Body of pancreas (tissue), 4 donors: ENCODE data around the gene PNRC1.
"Not testable (repeated sequence)": the region's sequence is repeated elsewhere in the genome, so short reads cannot be mapped to it uniquely, and the experiment has no call there.

Experiments used
- POLR2A ChIP-seq, 3 donors: fragments of 450-650 bp; IDR thresholded peaks; one replicate each; pipeline ENCODE4 v1.6.1; 2016; ENCODE audit warnings: antibody characterized with exemption in 3 of 3, mild to moderate bottlenecking in 2 of 3
- TF ChIP-seq, protein P1 (sequence below), 7 experiments: fragments of 450-650 bp in 4 of 7; fragments of 200-600 bp in 3 of 7; sonication (generic) in 3 of 7; IDR thresholded peaks; one replicate each; pipeline ENCODE4 v1.5.1; 2016 to 2019; ENCODE audit warnings: antibody characterized with exemption in 7 of 7

GRCh38 chr6:89064931-89065330 lies 15.6 kb upstream of the PNRC1 start:
- TF ChIP-seq, protein P1, sequence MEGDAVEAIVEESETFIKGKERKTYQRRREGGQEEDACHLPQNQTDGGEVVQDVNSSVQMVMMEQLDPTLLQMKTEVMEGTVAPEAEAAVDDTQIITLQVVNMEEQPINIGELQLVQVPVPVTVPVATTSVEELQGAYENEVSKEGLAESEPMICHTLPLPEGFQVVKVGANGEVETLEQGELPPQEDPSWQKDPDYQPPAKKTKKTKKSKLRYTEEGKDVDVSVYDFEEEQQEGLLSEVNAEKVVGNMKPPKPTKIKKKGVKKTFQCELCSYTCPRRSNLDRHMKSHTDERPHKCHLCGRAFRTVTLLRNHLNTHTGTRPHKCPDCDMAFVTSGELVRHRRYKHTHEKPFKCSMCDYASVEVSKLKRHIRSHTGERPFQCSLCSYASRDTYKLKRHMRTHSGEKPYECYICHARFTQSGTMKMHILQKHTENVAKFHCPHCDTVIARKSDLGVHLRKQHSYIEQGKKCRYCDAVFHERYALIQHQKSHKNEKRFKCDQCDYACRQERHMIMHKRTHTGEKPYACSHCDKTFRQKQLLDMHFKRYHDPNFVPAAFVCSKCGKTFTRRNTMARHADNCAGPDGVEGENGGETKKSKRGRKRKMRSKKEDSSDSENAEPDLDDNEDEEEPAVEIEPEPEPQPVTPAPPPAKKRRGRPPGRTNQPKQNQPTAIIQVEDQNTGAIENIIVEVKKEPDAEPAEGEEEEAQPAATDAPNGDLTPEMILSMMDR (IDR thresholded peaks at IDR 0.05), result not testable (repeated sequence)
- TF ChIP-seq POLR2A (IDR thresholded peaks at IDR 0.05), result not testable (repeated sequence)
